K562 treated with DMSO at 1 percent for 24 hours (cell line): ENCODE results near the gene HPSE2. TPM values are rescaled to one million over a fixed set of nuclear protein-coding genes. Genes with fewer than 3 reads are reported as not detected.

ENCODE experiments used
- total RNA-seq: library from RNA; unstranded; fragments of 300-600 nt; gene quantifications from 2 replicates; pipeline ENCODE4 v1.2.3, GENCODE V29; 2022; ENCODE audit warnings: low read depth; ENCODE audit not compliant: insufficient read depth

HPSE2 gene
- total RNA-seq = not detected in 2 replicates

DNA sequence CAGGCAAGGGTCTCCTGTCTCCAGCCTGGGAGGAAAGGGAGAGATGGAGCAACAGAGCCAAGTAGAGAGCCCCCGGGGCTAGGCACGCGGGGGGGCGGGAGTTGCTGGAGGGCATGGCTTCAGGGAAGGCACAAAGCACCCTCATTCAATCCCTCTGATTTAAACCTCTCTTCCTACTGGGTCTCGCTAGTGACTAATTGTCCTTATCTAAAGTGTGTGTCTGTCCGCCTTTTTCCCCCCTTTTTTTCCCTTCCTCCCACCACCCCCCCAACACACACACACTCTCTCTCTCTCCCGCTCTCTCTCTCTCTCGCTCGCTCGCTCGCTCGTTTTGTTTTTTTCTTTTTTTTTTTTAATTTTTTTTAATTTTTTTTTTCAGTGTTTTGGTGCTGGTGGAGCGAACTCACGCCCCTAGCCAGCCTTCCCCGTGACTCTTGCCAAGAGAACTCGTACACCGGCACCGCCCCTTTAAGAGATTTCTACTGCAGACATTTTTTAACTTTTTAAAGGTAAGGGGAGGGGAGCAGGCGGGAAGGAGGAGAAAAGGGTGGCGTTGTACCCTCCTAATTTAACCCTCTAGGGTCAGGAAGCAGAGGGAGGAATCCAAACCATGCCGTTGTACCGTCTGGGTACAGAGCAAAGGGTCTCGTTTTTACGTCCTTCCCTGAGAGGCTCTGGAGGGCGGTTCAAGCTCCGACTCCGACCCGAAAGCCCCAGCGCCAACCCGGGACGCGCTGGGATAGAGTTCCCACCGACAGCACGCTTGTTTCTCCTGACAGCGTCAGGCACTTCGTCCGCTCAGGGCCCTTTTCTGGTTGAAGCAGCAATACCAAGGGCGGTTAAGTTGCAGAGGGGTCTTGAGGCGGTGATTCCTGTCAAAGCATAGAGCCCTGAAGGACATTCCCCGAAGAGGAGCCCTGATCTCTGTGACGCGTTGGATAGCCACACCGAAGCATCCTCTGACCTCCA is at the start of gene HPSE2:
TSS of gene HPSE2 (minus strand) at position 195 of the 969 bp plus-strand sequence.

DNA sequence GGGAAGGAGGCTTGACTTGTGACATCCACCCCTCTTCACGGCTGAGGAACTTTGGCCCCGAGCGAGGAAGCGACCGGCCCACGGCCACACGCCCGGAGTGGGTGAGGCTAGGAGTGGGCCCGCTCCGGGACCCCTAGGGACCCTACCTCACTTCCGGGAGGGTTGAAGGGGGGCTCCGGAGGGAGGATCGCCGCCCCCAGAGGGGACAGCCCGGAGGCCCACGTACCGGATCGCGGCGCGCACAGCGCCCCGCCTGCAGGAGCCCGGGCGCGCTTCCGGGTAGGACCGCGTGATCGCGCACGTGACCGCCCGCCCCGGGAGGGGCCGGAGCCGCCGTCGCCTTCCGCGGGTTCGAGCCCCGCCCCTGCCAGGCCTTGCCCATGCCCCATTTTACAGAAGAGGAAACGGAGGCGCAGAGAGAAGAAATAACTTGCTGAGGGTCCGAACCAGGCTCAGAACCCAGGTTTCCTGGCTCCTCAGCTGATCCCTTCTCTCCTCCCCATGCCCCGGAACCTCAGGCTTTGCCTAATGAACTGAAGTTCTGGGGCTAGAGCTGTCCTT is 788.9 kb downstream of the HPSE2 start, which contains the start of gene HPS1:
TSS of gene HPS1 (minus strand) at position 275 of the 561 bp plus-strand sequence. CDS start 3,695 bp downstream, outside the sequence.

DNA sequence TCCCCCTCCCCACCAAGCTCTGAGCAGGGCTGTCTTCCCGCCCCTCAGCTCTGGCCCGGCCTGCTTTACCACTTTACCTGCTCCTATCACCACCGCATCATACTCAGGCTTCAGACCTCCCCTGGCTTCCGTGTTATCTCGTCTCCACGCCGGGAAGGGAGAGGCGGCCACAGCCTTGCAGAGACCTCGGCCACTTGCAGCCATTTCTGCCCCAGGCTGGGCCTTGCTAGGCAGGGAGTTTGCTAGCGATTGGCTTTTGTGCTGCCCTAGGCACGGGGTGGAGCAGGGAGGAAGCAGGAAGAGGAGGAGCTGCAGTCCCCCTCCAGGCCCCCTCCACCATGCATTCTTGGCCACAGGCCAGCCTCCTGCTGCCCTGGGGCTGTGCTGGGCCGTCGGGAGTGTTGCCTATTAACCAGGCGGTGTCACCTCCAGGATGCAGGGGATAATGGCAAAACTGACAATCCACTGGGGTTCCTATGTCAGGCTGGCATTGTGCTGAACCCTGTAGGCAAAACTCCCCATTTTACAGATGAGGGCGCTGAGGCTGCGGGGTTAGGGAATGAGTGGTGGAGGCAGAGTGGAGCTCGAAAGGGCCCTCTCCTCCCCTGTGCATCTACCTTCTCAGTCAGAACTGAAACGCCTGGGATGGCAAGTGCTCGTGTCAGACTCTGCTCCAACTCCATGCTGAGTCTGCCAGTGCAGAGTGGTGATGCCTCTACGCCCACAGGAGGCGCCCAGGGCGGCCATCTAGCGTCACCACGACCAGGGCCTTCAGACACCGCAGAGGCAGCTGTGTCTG is 820.5 kb downstream of the HPSE2 start, which contains the start of gene PYROXD2:
TSS of gene PYROXD2 (minus strand) at position 251 of the 799 bp plus-strand sequence. CDS start at position 204, 47 bp downstream.

Other genes starting within 250 kb of the HPSE2 start
- not detected in 2 replicates for gene CNNM1, start 93.5 kb upstream of the HPSE2 start, total RNA-seq
- gene GOT1, start 194.8 kb upstream of the HPSE2 start, total RNA-seq = 58.6 and 63.1 TPM in 2 replicates